Neural crest cell (in vitro differentiated cells): ENCODE measurements around the gene ZDHHC21. TPM values are rescaled to one million over a fixed set of nuclear protein-coding genes. Genes with fewer than 3 reads are reported as not detected.

ENCODE experiments used
- DNase-seq: peaks from one replicate; pipeline ENCODE4 v3.0.0; 2021; ENCODE audit warnings: low read depth, mixed read lengths, low spot score
- H3K27ac Mint-ChIP-seq: one replicate; pipeline ENCODE4 v1.8.0; 2021; ENCODE audit warnings: mild to moderate bottlenecking, mixed read lengths; ENCODE audit not compliant: unreplicated experiment
- H3K27me3 Mint-ChIP-seq: 2 replicates; pipeline ENCODE4 v1.8.0; 2021; ENCODE audit warnings: low read depth, mild to moderate bottlenecking, mixed read lengths
- H3K36me3 Mint-ChIP-seq: 2 replicates; pipeline ENCODE4 v1.8.0; 2021; ENCODE audit warnings: low read depth, mild to moderate bottlenecking, mixed read lengths
- H3K4me1 Mint-ChIP-seq: 2 replicates; pipeline ENCODE4 v1.8.0; 2021; ENCODE audit warnings: mixed read lengths
- H3K4me3 Mint-ChIP-seq: one replicate; pipeline ENCODE4 v1.8.0; 2021; ENCODE audit warnings: mild to moderate bottlenecking, mixed read lengths
- H3K9me3 Mint-ChIP-seq: 2 replicates; pipeline ENCODE4 v1.8.0; 2021; ENCODE audit warnings: mixed read lengths
- total RNA-seq: library from RNA; stranded (reverse); gene quantifications from 2 replicates; pipeline ENCODE4 v1.2.1, GENCODE V29; 2021
- TF ChIP-seq, protein P1 (sequence below): fragments of 200-600 bp; sonication (generic); conservative IDR thresholded peaks from 2 replicates; pipeline ENCODE4 v1.5.0; 2021; ENCODE audit warnings: antibody characterized with exemption, mild to moderate bottlenecking

The ZDHHC21 gene
- total RNA-seq, 1 donor from 2014 or later: 13.2 TPM

DNA sequence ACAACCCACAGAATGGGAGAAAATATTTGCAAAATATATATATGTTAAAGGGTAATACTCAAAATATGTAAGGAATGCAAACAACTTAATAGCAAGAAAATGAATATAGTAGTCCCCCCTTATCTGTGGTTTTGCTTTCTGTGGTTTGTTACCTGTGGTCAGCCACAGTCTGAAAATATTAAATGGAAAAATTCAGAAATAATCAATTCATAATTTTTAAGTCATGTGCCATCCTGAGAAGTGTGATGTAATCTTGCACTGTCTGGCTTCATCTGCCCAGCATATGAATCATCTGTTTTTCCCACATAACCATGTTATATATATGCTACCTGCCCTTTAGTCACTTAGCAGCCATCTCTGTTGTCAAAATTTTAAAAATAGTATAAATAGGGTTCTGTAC, 17.6 kb upstream of the ZDHHC21 start:
- H3K27ac Mint-ChIP-seq: no peak overlapping the region
- peaks cover 26% of the 10 kb centered on the region for H3K36me3 Mint-ChIP-seq
- H3K27me3 Mint-ChIP-seq: no peaks in the 10 kb centered on the region
- TF ChIP-seq, protein P1, sequence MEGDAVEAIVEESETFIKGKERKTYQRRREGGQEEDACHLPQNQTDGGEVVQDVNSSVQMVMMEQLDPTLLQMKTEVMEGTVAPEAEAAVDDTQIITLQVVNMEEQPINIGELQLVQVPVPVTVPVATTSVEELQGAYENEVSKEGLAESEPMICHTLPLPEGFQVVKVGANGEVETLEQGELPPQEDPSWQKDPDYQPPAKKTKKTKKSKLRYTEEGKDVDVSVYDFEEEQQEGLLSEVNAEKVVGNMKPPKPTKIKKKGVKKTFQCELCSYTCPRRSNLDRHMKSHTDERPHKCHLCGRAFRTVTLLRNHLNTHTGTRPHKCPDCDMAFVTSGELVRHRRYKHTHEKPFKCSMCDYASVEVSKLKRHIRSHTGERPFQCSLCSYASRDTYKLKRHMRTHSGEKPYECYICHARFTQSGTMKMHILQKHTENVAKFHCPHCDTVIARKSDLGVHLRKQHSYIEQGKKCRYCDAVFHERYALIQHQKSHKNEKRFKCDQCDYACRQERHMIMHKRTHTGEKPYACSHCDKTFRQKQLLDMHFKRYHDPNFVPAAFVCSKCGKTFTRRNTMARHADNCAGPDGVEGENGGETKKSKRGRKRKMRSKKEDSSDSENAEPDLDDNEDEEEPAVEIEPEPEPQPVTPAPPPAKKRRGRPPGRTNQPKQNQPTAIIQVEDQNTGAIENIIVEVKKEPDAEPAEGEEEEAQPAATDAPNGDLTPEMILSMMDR: no peak
- H3K4me3 Mint-ChIP-seq: no peak overlapping the region
- no peak for DNase-seq
- peaks cover 13% of the 10 kb centered on the region for H3K9me3 Mint-ChIP-seq
- H3K4me1 Mint-ChIP-seq: no peaks in the 10 kb centered on the region

DNA sequence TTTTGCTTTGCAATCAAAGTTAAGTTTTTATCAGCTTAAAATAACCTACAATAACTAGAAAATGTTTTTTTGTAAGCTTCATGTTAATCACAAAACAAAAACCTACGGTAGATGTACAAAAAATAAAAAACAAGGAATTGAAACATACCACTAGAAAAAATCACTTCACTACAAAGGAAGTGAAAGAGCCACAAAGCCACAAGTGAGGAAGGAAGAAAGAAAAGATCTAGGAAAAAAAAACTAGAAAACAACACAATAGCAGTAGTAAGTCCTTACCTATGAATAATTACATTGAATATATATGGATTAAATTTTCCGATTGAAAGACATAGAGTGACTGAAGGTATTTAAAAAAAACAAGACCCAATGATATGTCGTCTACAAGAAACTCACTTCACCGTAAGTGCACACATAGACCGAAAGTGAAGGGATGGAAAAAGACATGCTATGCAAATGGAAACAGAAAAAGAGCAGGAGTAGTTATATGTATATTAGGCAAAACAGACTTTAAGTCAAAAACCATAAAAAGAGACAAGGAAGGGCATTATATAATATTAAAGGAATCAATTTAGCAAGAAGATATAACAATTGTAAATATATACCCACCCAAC, 13.4 kb upstream of the ZDHHC21 start:
- H3K27me3 Mint-ChIP-seq: no peaks in the 10 kb centered on the region
- H3K27ac Mint-ChIP-seq: no peak overlapping the region
- H3K9me3 Mint-ChIP-seq: peaks cover 16% of the 10 kb centered on the region
- H3K36me3 Mint-ChIP-seq: peaks cover 35% of the 10 kb centered on the region
- TF ChIP-seq, protein P1: no peak
- no peak overlapping the region for H3K4me3 Mint-ChIP-seq
- no peaks in the 10 kb centered on the region for H3K4me1 Mint-ChIP-seq
- no peak for DNase-seq

DNA sequence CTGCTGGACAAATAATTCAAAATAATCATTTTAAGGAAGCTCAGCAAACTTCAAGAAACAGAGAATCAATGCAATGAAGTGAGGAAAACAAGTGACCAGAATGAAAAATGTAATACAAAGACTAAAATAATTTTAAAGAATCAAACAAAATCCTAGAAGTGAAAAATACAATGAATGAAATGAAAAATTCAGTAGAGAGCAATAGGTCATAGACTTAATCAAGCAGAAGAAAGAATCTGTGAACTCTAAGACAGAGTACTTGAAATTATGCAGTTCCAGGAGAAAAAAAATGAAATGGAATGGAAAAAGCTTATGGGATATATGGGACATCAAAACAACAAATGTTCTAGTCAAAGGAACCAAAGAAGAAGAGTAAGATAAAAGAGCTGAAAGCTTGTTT, 11.8 kb upstream of the ZDHHC21 start:
- Mint-ChIP-seq H3K27ac (no peak overlapping the region), H3K4me1 (no peaks in the 10 kb centered on the region), H3K9me3 (peaks cover 11% of the 10 kb centered on the region), H3K4me3 (no peak overlapping the region), H3K36me3 (peaks cover 30% of the 10 kb centered on the region), H3K27me3 (no peaks in the 10 kb centered on the region)
- no peak for DNase-seq
- TF ChIP-seq, protein P1: no peak

DNA sequence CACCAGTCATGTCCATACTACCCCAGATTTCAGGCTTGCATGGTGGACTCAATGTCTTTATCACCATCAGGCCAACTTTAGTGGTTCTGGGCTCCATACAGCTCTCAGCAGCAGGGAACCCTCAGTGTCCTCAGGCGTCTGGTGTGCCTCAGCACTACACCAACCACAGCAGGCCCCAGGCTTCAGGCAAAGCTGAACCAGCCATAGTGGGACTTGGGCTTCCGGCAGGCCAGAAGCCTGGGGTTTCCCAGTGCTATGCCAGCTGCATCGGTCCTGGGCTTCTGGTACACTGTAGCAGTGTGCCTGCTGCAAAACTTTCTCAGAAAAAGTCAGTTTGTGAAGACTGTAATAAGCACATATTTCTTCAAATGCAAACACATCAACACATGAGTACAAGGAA, 11.0 kb upstream of the ZDHHC21 start:
- Mint-ChIP-seq H3K27me3 (no peaks in the 10 kb centered on the region), H3K9me3 (peaks cover 8% of the 10 kb centered on the region), H3K4me1 (no peaks in the 10 kb centered on the region), H3K27ac (no peak overlapping the region), H3K4me3 (no peak overlapping the region), H3K36me3 (peaks cover 24% of the 10 kb centered on the region)
- DNase-seq: no peak
- TF ChIP-seq, protein P1: no peak

DNA sequence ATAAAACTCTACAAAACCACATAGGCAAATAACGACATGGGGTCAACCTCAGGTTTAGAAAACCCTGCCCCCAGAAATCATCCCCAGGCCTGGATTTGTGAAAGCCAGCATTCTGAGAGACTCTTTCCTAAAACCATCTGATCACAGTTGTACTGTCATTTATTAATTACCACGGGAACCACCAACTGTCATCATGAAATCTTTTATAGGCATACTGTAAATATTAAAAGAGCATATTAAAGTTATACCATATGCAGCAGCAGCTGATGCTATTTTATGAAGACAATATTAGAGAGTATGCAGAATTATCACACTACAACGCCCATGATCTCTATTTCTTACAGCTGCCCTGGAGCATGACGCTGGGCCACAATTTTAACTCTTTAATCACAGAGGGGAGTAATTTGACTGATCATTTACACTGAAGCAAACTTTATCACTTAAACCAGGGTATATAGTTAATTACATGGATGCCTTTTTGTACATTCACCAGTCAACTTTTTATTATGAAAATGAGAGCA, 9.0 kb upstream of the ZDHHC21 start:
- H3K27ac Mint-ChIP-seq: no peak overlapping the region
- no peak overlapping the region for H3K4me3 Mint-ChIP-seq
- no peak for DNase-seq
- peaks cover 5% of the 10 kb centered on the region for H3K9me3 Mint-ChIP-seq
- peaks cover 15% of the 10 kb centered on the region for H3K36me3 Mint-ChIP-seq
- H3K4me1 Mint-ChIP-seq: no peaks in the 10 kb centered on the region
- H3K27me3 Mint-ChIP-seq: no peaks in the 10 kb centered on the region
- TF ChIP-seq, protein P1: no peak
